ENCODE data around the gene INSIG1. TPM values are rescaled to one million over a fixed set of nuclear protein-coding genes. Genes with fewer than 3 reads are reported as not detected.

INSIG1 gene
- total and polyA plus RNA-seq, 8 donors = 13.5 to 170 (median 21.4) TPM

DNA sequence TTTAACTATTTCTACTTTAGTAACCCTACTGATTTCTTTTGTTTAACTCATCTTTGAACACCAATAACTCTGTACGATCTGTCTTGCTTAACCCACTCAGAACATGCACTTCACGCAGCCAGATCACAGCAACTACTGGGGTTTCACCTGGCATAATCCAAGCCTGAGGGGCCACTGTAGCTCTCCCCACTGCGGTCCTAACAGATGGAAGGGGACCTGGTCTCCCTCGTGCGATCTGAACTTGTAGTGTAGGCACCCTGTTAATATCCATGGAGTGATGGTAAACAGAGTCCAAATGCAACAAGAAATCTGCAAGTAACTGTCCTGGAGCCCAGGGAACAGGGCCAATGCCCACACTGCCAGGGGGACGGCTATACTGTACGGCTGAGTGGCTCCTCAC is 45.5 kb downstream of the INSIG1 start:
- Histone ChIP-seq H3K9me3 (no peaks in the 10 kb centered on the region), H3K27ac (no peak overlapping the region), H3K4me3 (no peak overlapping the region), H3K4me1 (peaks cover 4 to 12% of the 10 kb centered on the region in 2 donors), H3K36me3 (no peaks in the 10 kb centered on the region), H3K27me3 (peaks cover 0 to 46% of the 10 kb centered on the region in 2 donors)
- ATAC-seq (no peak), DNase-seq (no peak)
- intact Hi-C loops (cut with DNase I) = loop anchor here in 1 of 2 donors (5.0 to 10.0 kb wide), 3 partner anchors 151 to 428 kb away; no protein-coding TSS in a partner anchor
- TF ChIP-seq, protein P1, sequence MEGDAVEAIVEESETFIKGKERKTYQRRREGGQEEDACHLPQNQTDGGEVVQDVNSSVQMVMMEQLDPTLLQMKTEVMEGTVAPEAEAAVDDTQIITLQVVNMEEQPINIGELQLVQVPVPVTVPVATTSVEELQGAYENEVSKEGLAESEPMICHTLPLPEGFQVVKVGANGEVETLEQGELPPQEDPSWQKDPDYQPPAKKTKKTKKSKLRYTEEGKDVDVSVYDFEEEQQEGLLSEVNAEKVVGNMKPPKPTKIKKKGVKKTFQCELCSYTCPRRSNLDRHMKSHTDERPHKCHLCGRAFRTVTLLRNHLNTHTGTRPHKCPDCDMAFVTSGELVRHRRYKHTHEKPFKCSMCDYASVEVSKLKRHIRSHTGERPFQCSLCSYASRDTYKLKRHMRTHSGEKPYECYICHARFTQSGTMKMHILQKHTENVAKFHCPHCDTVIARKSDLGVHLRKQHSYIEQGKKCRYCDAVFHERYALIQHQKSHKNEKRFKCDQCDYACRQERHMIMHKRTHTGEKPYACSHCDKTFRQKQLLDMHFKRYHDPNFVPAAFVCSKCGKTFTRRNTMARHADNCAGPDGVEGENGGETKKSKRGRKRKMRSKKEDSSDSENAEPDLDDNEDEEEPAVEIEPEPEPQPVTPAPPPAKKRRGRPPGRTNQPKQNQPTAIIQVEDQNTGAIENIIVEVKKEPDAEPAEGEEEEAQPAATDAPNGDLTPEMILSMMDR (IDR thresholded peaks at IDR 0.05) = no peak

DNA sequence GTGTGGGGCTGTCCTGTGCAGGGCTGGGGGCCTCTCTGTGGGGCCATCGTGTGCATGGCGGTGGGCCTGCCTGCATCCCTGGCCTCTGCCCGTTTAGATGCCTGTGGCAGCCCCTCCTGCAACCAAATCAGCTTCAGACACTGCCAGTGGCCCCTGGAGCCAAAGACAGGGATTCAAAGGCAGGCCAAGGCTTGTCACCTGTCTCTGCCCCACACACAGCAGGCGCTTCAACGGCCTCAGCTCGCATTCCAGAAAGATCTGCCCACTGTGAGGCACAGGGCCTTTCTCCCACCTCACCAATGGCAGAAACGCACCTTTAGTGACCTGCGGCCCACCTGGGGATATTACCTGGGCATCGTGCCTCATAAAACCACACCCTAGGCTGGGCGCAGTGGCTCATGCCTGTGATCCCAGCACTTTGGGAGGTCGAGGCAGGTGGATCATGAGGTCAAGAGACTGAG is 46.0 kb downstream of the INSIG1 start:
- intact Hi-C loops (cut with DNase I) = loop anchor here in 1 of 2 donors (5.0 to 10.0 kb wide), 3 partner anchors 151 to 429 kb away; no protein-coding TSS in a partner anchor
- TF ChIP-seq, protein P1 (IDR thresholded peaks at IDR 0.05) = no peak
- ATAC-seq (no peak), DNase-seq (peak in 2 of 4 donors; percentile 24 to 42)
- H3K4me3 ChIP-seq = no peak overlapping the region
- H3K27ac ChIP-seq = no peak overlapping the region
- peaks cover 0 to 40% of the 10 kb centered on the region in 2 donors for H3K27me3 ChIP-seq
- H3K36me3 ChIP-seq = no peaks in the 10 kb centered on the region
- H3K4me1 ChIP-seq = peaks cover 4 to 12% of the 10 kb centered on the region in 2 donors
- no peaks in the 10 kb centered on the region for H3K9me3 ChIP-seq

DNA sequence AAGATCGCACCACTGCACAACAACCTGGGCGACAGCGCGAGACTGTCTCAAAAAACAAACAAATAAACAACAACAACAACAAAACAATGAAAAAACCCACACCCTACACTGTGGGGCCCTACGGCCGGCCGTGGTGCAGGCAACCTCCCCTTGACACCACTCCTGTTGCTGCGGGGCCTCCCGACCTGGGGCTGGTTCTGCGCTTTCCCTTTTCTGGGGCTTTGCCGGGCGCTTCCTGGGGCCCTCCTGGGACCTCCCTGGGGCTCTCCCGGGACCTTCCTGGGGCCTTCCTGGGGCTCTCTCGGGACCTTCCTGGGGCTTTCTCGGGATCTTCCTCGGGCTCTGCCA is 46.6 kb downstream of the INSIG1 start:
- TF ChIP-seq, protein P1 (IDR thresholded peaks at IDR 0.05) = no peak
- Histone ChIP-seq H3K4me1 (peaks cover 4 to 12% of the 10 kb centered on the region in 2 donors), H3K36me3 (no peaks in the 10 kb centered on the region), H3K9me3 (no peaks in the 10 kb centered on the region), H3K4me3 (peak overlapping the region in 1 of 2 donors; percentile 31), H3K27me3 (peaks cover 0 to 40% of the 10 kb centered on the region in 2 donors), H3K27ac (no peak overlapping the region)
- ATAC-seq (no peak), DNase-seq (peak in 2 of 4 donors; percentile 27 to 77)
- intact Hi-C loops (cut with DNase I) = loop anchor here in 1 of 2 donors (5.0 to 10.0 kb wide), 3 partner anchors 152 to 429 kb away; no protein-coding TSS in a partner anchor

DNA sequence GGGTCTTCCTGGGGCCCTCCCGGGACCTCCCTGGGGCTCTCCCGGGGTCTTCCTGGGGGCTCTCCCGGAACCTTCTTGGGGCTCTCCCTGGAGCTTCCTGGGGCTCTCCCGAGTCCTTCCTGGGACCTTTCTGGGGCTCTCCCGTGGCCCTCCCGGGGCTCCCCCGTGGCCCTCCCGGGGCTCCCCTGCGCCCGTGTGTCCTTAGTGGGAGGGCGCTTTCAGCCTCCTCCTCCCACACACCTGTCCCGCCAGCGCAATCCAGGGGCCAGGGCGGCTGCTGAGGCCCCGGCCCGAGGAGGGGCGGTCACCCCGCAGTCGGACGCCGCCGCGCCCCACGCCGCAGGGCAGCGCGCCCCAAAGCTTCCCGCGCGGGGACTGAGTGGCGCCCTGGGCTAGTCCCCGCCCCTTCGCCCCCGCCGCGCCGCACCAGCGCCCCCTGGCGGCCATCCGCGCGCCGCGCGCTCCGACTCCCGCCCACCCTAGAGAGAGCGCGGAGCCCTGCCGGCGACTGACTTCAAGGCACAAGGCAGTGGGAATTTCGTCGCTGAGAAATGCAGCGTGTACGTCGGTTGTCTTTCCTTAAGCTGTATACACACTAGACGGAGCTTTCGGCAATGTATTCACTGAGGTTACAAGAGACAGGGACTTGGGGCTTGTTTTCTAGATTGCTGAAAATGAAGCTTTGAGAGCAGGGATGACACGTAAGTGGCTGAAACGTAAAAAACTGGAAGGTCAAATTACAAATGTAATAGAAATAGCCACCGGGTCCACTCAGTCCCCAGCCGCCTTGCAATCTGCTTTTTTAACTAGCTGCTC is 47.1 kb downstream of the INSIG1 start:
- H3K36me3 ChIP-seq = no peaks in the 10 kb centered on the region
- TF ChIP-seq, protein P1 (IDR thresholded peaks at IDR 0.05) = peak; percentile 93 to 95
- H3K4me1 ChIP-seq = peaks cover 4 to 12% of the 10 kb centered on the region in 2 donors
- ATAC-seq (peak; percentile 99), DNase-seq (peak; percentile 70 to 97 (median 74))
- H3K27me3 ChIP-seq = peaks cover 0 to 40% of the 10 kb centered on the region in 2 donors
- H3K9me3 ChIP-seq = no peaks in the 10 kb centered on the region
- intact Hi-C loops (cut with DNase I) = loop anchor here in 1 of 2 donors (5.0 to 10.0 kb wide), 3 partner anchors 153 to 430 kb away; no protein-coding TSS in a partner anchor
- no peak overlapping the region for H3K27ac ChIP-seq
- peak overlapping the region in 1 of 2 donors; percentile 31 for H3K4me3 ChIP-seq

DNA sequence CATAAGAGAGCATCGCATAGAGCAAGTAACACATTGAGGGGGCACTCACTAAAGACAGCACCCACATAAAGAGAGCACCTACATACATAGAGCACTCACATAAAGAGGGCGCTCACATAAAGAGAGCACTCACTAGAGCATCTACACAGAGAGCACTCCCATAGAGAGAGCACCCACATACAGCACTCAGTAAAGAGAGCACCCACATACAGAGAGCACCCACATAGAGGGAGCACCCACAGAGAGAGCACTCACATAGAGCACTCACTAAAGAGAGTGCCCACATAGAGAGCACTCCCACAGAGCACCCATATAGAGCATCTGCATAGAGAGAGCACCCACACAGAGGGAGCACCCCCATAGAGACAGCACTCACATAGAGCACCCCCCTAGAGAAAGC is 47.8 kb downstream of the INSIG1 start:
- Histone ChIP-seq H3K27ac (no peak overlapping the region), H3K36me3 (no peaks in the 10 kb centered on the region), H3K4me1 (peaks cover 4 to 12% of the 10 kb centered on the region in 2 donors), H3K27me3 (peaks cover 0 to 38% of the 10 kb centered on the region in 2 donors), H3K4me3 (no peak overlapping the region), H3K9me3 (no peaks in the 10 kb centered on the region)
- intact Hi-C loops (cut with DNase I) = loop anchor here in 1 of 2 donors (10.0 kb wide), 2 partner anchors 331 to 431 kb away; no protein-coding TSS in a partner anchor
- DNase-seq (no peak), ATAC-seq (no peak)
- TF ChIP-seq, protein P1 (IDR thresholded peaks at IDR 0.05) = no peak

All from left lung (tissue), 10 donors.